Epithelial cell of esophagus (primary cell): ENCODE results near the gene BTG4.

ENCODE experiments used
- DNase-seq: peaks from one replicate; pipeline ENCODE4 v3.0.0; 2010; ENCODE audit warnings: low read depth
- H3K4me3 ChIP-seq: 2 replicates; pipeline ENCODE4 v1.5.1; 2011; ENCODE audit warnings: mild to moderate bottlenecking, low read length, control low read depth
- CTCF ChIP-seq: IDR thresholded peaks from 2 replicates; pipeline ENCODE4 v1.5.1; 2011; ENCODE audit warnings: low read depth, mild to moderate bottlenecking, low read length, control low read depth, inconsistent platforms; ENCODE audit not compliant: insufficient read depth; ENCODE audit errors: missing control alignments

Gene BTG4

GRCh38 chr11:111456859-111457730 lies 55.1 kb downstream of the BTG4 start:
- no peak for DNase-seq
- TF ChIP-seq CTCF: no peak
- H3K4me3 ChIP-seq: no peak overlapping the region

- no peak overlapping the region for H3K4me3 ChIP-seq
- TF ChIP-seq CTCF: no peak
- no peak for DNase-seq
Observed at GRCh38 chr11:111456086-111456858, 55.9 kb downstream of the BTG4 start.

- no peak for DNase-seq
- TF ChIP-seq CTCF: no peak
- no peak overlapping the region for H3K4me3 ChIP-seq
Observed at GRCh38 chr11:111455291-111456085, 56.7 kb downstream of the BTG4 start.

- peak; percentile 88 for DNase-seq
- TF ChIP-seq CTCF: peak; percentile 54
- no peak overlapping the region for H3K4me3 ChIP-seq
Observed at GRCh38 chr11:111454561-111455192, 57.5 kb downstream of the BTG4 start.

GRCh38 chr11:111452817-111453552 lies 59.2 kb downstream of the BTG4 start:
- no peak for DNase-seq
- TF ChIP-seq CTCF: no peak
- H3K4me3 ChIP-seq: no peak overlapping the region

GRCh38 chr11:111452146-111452545 lies 60.0 kb downstream of the BTG4 start:
- DNase-seq: peak; percentile 58
- no peak overlapping the region for H3K4me3 ChIP-seq
- no peak for TF ChIP-seq CTCF
